ENCODE measurements around the gene LEKR1.
A peak's percentile ranks its signal among the peaks of the same experiment; 100 is the strongest.

LEKR1 gene

DNA sequence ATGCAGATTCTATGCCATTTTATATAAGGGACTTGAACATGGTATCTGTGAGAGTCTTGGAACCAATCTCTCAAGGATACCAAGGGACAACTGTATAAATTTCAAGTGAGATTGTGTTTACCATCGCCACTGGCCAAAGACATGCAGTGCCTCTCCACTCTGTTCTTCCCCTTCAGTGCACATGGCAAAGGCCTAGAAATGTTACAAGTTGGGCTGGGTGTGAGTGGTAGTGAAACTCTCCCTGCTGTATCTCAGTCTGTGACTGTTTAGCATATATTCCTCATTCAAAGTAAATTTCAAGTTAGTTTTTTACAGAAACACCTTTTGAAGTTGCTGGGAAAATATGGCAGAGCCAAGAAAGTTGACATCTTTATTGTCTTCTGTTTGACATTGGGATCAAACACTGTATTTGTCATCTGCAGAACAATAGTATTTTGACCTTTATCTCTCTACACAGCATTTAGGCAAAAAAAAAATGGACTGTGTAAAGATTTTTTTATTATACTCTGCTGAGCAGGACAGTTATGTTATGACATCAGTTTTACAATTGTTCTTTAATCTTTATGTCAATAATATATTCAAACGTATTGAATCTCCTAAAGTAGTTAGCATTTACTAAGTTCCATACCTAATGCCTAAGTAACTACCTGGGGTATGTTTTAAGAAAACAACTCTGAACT, 232.4 kb downstream of the LEKR1 start:
- no peak for DNase-seq
- peaks cover 7 to 11% of the 10 kb centered on the region in 2 donors for H3K27me3 Mint-ChIP-seq
- no peaks in the 10 kb centered on the region for H3K9me3 Mint-ChIP-seq
- no peaks in the 10 kb centered on the region for H3K36me3 Mint-ChIP-seq (ENCODE audit: insufficient read depth)
- H3K4me1 Mint-ChIP-seq (ENCODE audit: low read depth in 2 of 2), result no peaks in the 10 kb centered on the region
- no peak overlapping the region for H3K27ac Mint-ChIP-seq
- no peak for ATAC-seq (replicated peaks)
- no peak overlapping the region for H3K4me3 Mint-ChIP-seq

- DNase-seq (no peak), ATAC-seq (replicated peaks) (no peak)
- Mint-ChIP-seq H3K36me3 (ENCODE audit: insufficient read depth) (no peaks in the 10 kb centered on the region), H3K9me3 (no peaks in the 10 kb centered on the region), H3K4me3 (no peak overlapping the region), H3K4me1 (ENCODE audit: low read depth in 2 of 2) (peaks cover 0 to under 1% of the 10 kb centered on the region in 2 donors), H3K27ac (no peak overlapping the region), H3K27me3 (peaks cover under 1 to 11% of the 10 kb centered on the region in 2 donors)
These were observed 233.0 kb downstream of the LEKR1 start for GRCh38 chr3:157059181-157059580.

GRCh38 chr3:157059661-157060060, 233.5 kb downstream of the LEKR1 start:
- peaks cover 0 to 11% of the 10 kb centered on the region in 2 donors for H3K27me3 Mint-ChIP-seq
- H3K4me3 Mint-ChIP-seq, result no peak overlapping the region
- no peaks in the 10 kb centered on the region for H3K36me3 Mint-ChIP-seq (ENCODE audit: insufficient read depth)
- no peak for ATAC-seq (replicated peaks)
- DNase-seq, result no peak
- H3K9me3 Mint-ChIP-seq, result no peaks in the 10 kb centered on the region
- H3K27ac Mint-ChIP-seq, result no peak overlapping the region
- H3K4me1 Mint-ChIP-seq (ENCODE audit: low read depth in 2 of 2), result peaks cover 0 to 3% of the 10 kb centered on the region in 2 donors

- DNase-seq (no peak), ATAC-seq (replicated peaks) (no peak)
- Mint-ChIP-seq H3K36me3 (ENCODE audit: insufficient read depth) (no peaks in the 10 kb centered on the region), H3K27me3 (peaks cover 0 to 11% of the 10 kb centered on the region in 2 donors), H3K4me3 (no peak overlapping the region), H3K27ac (no peak overlapping the region), H3K4me1 (ENCODE audit: low read depth in 2 of 2) (peaks cover 11% of the 10 kb centered on the region in 2 donors), H3K9me3 (no peaks in the 10 kb centered on the region)
These were observed 235.1 kb downstream of the LEKR1 start for GRCh38 chr3:157061265-157061664.

GRCh38 chr3:157063469-157063868, 237.3 kb downstream of the LEKR1 start:
- no peak for DNase-seq
- Mint-ChIP-seq H3K9me3 (no peaks in the 10 kb centered on the region), H3K4me3 (no peak overlapping the region), H3K27me3 (peaks cover 0 to 6% of the 10 kb centered on the region in 2 donors), H3K4me1 (ENCODE audit: low read depth in 2 of 2) (peaks cover 31 to 33% of the 10 kb centered on the region in 2 donors), H3K36me3 (ENCODE audit: insufficient read depth) (no peaks in the 10 kb centered on the region), H3K27ac (no peak overlapping the region)
- ATAC-seq (replicated peaks), result no peak

- H3K36me3 Mint-ChIP-seq (ENCODE audit: insufficient read depth), result no peaks in the 10 kb centered on the region
- peaks cover 33 to 34% of the 10 kb centered on the region in 2 donors for H3K4me1 Mint-ChIP-seq (ENCODE audit: low read depth in 2 of 2)
- H3K27ac Mint-ChIP-seq, result peak overlapping the region in 1 of 2 donors; percentile 55
- H3K9me3 Mint-ChIP-seq, result no peaks in the 10 kb centered on the region
- no peak overlapping the region for H3K4me3 Mint-ChIP-seq
- peaks cover 0 to 6% of the 10 kb centered on the region in 2 donors for H3K27me3 Mint-ChIP-seq
- ATAC-seq (replicated peaks), result no peak
- no peak for DNase-seq
These were observed 237.8 kb downstream of the LEKR1 start for GRCh38 chr3:157063926-157064325.

GRCh38 chr3:157064402-157064801, 238.2 kb downstream of the LEKR1 start:
- H3K36me3 Mint-ChIP-seq (ENCODE audit: insufficient read depth), result no peaks in the 10 kb centered on the region
- peaks cover 0 to 6% of the 10 kb centered on the region in 2 donors for H3K27me3 Mint-ChIP-seq
- ATAC-seq (replicated peaks) (no peak), DNase-seq (no peak)
- no peaks in the 10 kb centered on the region for H3K9me3 Mint-ChIP-seq
- H3K4me1 Mint-ChIP-seq (ENCODE audit: low read depth in 2 of 2), result peaks cover 33 to 34% of the 10 kb centered on the region in 2 donors
- H3K4me3 Mint-ChIP-seq, result no peak overlapping the region
- H3K27ac Mint-ChIP-seq, result peak overlapping the region in 1 of 2 donors; percentile 55

- H3K27ac Mint-ChIP-seq, result peak overlapping the region; percentile 19 to 77
- H3K4me1 Mint-ChIP-seq (ENCODE audit: low read depth in 2 of 2), result peaks cover 33 to 34% of the 10 kb centered on the region in 2 donors
- H3K27me3 Mint-ChIP-seq, result peaks cover 0 to 6% of the 10 kb centered on the region in 2 donors
- H3K4me3 Mint-ChIP-seq, result no peak overlapping the region
- ATAC-seq (replicated peaks) (no peak), DNase-seq (no peak)
- no peaks in the 10 kb centered on the region for H3K9me3 Mint-ChIP-seq
- H3K36me3 Mint-ChIP-seq (ENCODE audit: insufficient read depth), result no peaks in the 10 kb centered on the region
These were observed 239.0 kb downstream of the LEKR1 start for GRCh38 chr3:157065201-157065600.

DNA sequence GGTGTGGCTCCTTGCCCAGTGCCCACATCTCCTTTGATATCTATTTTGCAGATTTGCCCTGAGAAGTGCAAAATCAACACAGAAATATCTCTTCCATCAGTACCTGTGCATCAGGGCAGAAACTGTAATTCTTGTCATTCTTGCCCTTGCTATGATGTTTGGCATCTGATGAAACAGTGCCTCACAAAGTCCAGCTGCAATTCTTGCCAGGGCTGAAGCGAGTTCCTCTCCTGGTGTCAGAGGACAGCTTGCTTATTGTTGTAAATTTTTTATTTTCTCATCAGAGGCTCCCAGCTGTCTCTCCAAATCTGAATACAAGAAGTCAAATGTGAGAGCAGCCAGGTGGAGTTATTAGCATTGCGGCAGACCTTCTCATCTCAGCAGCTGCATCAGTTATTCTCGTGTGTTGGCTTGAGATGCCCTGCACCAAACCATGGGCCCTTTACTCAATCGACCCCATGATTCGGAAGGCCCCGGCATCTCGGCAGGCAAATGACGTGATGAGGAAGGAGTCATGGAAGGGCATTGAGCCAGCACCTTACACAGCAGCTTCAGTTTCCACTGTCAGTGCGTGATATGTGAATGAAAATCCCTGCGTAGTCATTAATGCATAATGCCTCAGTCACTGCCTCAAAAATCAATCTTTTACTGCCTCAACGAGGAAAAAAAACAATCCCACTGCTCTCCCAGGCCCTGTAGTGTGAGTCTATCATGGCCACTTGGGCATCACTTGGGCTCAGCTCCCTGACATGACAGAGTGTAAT, 240.4 kb downstream of the LEKR1 start:
- ATAC-seq (replicated peaks) (no peak), DNase-seq (no peak)
- Mint-ChIP-seq H3K9me3 (no peaks in the 10 kb centered on the region), H3K27ac (peak overlapping the region; percentile 77 to 92), H3K36me3 (ENCODE audit: insufficient read depth) (no peaks in the 10 kb centered on the region), H3K27me3 (no peaks in the 10 kb centered on the region), H3K4me1 (ENCODE audit: low read depth in 2 of 2) (peaks cover 34 to 35% of the 10 kb centered on the region in 2 donors), H3K4me3 (peak overlapping the region; percentile 59 to 68)

DNA sequence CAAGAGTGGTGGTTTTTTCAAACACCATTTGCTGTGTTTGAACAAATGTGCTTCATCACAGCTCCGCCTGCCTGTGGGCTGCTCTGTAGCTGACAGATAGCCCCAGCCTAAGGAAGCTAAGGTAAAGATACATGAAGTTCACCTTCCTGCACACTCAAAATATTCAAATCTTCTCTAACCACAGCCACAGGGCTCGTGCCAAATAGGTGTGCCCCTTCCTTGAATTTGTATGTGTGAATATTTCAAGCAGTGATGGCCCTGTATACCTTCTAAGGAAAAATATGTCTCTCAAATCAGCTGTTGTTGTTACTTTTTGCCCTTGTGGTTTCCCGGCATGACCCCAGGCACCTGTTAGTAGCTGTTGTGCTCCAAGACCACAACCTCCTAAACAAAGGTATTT, 241.0 kb downstream of the LEKR1 start:
- peak; percentile 94 for ATAC-seq (replicated peaks)
- H3K27ac Mint-ChIP-seq, result peak overlapping the region; percentile 77 to 92
- peaks cover 34 to 41% of the 10 kb centered on the region in 2 donors for H3K4me1 Mint-ChIP-seq (ENCODE audit: low read depth in 2 of 2)
- no peaks in the 10 kb centered on the region for H3K27me3 Mint-ChIP-seq
- DNase-seq, result peak; percentile 36 to 39 (median 37)
- H3K4me3 Mint-ChIP-seq, result peak overlapping the region; percentile 59 to 68
- no peaks in the 10 kb centered on the region for H3K36me3 Mint-ChIP-seq (ENCODE audit: insufficient read depth)
- no peaks in the 10 kb centered on the region for H3K9me3 Mint-ChIP-seq

DNA sequence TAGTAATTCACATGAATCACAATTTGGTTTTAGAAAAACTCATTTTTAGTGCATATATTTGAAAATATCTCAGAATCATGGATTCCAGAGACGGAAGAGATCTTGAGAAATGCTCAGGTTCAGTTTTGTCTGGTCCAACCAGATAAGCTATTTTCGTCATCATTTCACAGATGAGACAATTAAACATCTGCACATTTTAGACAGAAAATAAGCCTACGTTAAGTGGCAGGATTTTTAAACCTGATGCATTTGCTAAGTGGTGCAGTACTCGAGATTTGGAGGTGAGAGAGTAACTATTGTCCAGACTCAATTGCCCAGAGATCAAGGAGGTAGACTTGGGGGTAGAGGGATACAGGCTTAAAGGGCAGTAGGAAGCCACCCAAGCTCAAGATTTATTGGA, 243.3 kb downstream of the LEKR1 start:
- Mint-ChIP-seq H3K36me3 (ENCODE audit: insufficient read depth) (no peaks in the 10 kb centered on the region), H3K27me3 (no peaks in the 10 kb centered on the region), H3K9me3 (no peaks in the 10 kb centered on the region), H3K4me3 (no peak overlapping the region), H3K27ac (no peak overlapping the region), H3K4me1 (ENCODE audit: low read depth in 2 of 2) (peaks cover 32 to 41% of the 10 kb centered on the region in 2 donors)
- DNase-seq (no peak), ATAC-seq (replicated peaks) (no peak)

GRCh38 chr3:157069846-157070677, 243.9 kb downstream of the LEKR1 start:
- Mint-ChIP-seq H3K4me3 (no peak overlapping the region), H3K9me3 (no peaks in the 10 kb centered on the region), H3K27me3 (no peaks in the 10 kb centered on the region), H3K36me3 (ENCODE audit: insufficient read depth) (no peaks in the 10 kb centered on the region), H3K4me1 (ENCODE audit: low read depth in 2 of 2) (peaks cover 31 to 41% of the 10 kb centered on the region in 2 donors), H3K27ac (no peak overlapping the region)
- DNase-seq (no peak), ATAC-seq (replicated peaks) (no peak)

DNA sequence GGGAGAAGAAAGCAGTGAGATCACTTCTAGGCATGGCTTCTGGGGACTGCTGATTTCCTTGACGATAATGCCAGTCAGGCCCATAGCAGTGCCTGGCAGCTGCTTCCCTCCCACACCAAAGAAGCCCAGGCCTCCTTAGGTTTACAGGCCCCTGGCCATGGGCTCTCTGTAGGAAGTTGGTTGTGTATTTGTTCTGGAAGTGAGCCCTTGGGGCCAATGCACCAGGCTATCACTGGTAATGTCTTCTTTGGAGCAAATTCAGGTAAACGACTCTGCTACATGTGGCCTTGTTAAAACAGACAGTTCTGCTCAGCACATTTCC, 244.5 kb downstream of the LEKR1 start:
- Mint-ChIP-seq H3K9me3 (no peaks in the 10 kb centered on the region), H3K27me3 (no peaks in the 10 kb centered on the region), H3K36me3 (ENCODE audit: insufficient read depth) (no peaks in the 10 kb centered on the region), H3K4me1 (ENCODE audit: low read depth in 2 of 2) (peaks cover 30 to 36% of the 10 kb centered on the region in 2 donors), H3K4me3 (no peak overlapping the region), H3K27ac (no peak overlapping the region)
- DNase-seq (no peak), ATAC-seq (replicated peaks) (no peak)

All from effector memory CD8-positive, alpha-beta T cell (primary cell).